GM19468 (cell line): ENCODE results near the gene LINC01488.

Experiments used
- ATAC-seq: cut with Tn5 transposase; IDR thresholded peaks from one replicate; pipeline ENCODE4 v1.9.1; 2021; ENCODE audit warnings: mild to moderate bottlenecking, moderate library complexity, moderate number of reproducible peaks; ENCODE audit not compliant: unreplicated experiment; ENCODE audit errors: extremely low read depth

The LINC01488 gene

DNA sequence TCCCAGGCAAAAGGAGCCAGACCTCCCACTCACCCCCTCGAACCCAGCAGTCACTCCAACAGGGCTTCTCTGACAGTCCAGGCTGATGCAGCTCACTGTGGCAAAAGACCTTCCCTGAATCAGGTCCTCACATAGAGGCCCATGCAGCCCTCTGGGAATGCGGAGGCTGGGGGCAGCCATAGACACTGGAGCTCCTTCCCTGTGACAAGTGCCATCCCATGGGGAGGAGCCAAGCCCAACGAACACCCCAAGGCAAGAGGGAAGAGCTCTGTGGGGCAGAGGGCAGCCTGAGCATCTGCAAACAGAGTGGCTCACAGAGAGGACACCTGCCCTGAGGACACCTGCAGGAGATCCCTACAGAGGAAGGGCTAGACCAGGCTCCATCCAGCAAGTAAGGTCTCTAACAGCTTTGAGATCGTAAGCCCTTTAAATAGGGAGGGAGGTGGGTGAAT is at the start of gene LINC01488:
LINC01488 (plus strand) TSS at position 271 of the 452 bp plus-strand sequence.
- ATAC-seq = no peak

DNA sequence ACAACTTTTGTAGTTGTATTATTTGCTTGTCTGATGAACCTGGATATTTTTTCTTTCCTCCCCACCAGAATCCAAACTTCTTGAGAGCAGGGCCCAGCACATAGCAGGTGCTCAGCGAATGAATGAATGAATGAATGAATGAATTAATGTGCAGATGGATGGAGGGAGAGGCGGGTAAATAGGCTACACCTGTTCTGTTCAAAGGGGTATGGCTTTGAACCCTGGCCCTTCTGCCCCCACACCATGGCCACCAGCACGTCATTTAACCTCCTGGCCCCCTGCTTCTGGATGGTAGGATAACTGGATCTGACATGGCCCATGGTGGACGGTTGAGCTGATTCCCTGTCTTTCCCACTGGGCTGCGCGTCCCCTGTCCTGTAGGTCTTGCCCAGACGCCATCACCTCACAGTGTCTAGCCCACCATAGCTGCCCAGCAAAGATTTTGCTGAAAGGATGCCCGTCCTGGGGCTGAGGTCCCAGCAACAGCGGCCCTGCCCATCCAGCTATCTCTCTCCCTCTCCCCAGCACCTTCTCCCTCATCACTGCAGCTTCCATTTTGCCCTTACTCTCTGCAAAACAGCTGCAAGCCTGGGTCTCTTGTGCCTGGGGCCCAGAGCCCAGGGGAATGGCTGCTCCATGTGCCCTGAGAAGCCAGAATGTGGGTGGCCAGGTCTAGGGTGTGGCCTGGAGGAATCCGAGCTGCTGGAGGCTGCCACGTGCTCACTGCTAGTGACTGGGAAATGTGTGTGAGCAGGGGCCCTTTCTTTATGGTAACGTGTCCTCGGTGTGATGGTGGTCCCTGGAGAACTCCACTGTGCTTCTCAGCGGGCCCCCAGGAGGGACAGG is 49.3 kb upstream of the LINC01488 start:
- ATAC-seq = no peak

DNA sequence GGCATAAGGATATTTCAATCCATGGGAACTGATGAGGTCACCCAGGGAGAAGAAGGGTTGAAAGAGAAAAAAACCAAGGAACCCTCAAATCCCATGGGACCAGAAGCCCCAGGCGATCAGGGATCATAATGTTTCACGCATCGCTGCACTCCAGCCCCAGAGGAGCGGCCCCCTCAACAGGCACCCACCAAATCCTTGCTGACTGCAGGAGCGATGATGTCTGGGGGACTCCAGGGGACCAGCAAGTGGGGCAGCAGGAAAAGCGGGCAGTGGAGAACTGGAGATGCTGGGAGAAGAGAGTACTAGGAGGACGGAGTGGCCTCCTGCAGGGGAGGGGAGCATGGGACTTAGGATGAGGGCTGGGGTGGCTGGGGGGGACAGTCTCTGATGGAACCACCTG is 47.7 kb upstream of the LINC01488 start:
- no peak for ATAC-seq

DNA sequence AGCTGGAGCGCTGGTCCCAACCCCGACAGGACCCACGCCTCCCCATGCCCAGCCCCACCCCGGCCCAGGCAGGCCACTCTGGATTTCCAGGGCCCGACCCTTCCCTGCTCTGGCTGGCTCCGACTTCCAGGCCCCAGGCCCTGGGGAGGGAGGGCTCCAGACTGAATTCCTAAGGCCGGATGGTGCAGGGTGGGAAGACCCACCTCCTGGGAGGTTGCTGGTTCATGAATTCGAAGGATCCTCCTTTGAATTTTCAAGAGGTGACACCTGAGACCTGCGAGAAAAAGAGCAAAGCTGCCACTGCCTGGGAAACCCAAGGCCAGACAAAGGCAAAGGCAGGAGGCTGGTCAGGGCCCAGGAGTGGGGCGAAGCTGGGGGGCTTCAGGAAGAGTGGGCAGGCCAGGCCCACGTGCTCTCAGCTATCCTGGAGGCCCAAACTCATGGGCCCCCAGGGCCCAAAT is 47.0 kb upstream of the LINC01488 start:
- ATAC-seq = no peak

DNA sequence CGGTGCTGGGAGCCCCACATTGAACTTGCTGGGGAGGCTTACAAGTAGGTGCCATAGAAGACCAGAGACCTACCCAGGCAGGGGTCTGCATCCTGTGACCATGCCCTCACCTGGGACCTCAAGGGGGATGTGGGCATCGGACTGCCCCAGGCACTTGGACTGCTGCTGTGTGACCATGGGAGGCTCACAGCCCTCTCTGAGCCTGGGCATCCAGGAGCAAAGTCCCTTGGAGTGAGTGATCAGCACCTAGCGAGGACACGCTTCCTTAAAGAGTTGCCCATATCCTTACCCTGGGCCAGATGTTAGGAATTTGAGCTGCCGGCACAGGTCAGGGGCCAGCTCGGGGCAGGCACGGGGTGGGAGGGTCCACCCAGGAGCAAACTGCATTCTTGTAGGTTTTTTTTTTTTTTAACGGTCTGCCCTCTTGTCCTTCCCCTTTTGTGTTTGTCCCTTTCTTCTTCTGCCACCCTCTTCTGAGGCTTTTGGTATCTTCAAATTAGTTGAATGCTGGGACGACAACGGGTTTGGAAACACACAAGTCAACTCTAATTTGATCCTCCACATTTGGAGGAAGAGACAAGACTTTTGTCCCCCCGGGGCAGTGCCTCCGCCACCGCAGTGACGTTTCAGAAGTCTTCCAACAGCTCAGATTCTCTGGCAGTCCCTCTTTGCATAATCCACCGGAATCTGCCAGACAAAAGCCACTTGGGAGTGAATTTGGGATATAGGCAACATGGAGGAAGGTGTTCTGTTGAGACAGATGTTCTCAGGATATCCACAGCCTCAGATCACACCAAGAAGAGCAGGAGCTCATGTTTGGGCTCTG is 46.1 kb upstream of the LINC01488 start:
- no peak for ATAC-seq

DNA sequence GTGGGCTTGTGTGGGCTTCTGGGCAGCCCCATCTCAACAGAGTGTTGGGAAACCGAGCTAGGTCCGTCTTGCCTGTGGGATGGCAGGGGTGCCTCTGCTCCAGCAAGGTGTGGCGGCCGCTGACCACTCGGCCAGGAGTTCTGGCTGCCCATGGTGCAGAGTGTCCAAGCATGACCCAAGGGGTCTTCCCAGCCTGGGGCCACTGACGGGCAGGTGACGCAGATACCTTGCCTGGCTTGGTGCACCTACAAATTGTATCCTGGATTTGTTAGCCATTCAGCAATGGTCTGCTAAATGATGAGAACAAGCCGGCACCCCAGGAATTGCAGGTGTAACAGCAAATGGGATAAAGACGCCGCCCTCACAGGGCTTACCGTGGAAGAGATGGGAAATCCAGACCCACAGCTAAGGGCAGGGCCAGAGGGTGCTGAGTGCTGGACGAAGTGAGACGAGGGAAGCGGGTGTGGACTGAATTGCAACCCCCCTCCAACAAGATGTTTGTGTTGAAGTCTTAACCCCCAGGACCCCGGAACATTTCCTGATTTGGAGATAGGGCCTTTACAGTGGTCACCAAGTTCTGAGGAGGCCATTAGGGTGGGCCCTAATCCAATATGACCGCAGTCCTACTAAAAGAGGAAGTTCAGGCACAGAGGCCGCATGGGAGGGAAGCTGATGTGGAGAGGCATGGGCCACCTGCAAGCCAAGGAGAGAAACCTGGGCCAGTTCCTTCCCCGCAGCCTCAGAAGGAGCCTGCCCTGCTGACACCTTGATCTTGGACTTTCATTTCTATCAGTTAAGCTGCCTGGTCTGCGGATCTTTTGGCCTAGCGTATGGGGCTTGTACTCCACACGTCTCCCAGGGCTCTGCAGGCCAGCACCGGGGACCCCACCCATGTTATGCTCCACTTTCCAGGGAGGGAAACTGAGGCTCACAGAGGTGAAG is 45.2 kb upstream of the LINC01488 start:
- no peak for ATAC-seq

DNA sequence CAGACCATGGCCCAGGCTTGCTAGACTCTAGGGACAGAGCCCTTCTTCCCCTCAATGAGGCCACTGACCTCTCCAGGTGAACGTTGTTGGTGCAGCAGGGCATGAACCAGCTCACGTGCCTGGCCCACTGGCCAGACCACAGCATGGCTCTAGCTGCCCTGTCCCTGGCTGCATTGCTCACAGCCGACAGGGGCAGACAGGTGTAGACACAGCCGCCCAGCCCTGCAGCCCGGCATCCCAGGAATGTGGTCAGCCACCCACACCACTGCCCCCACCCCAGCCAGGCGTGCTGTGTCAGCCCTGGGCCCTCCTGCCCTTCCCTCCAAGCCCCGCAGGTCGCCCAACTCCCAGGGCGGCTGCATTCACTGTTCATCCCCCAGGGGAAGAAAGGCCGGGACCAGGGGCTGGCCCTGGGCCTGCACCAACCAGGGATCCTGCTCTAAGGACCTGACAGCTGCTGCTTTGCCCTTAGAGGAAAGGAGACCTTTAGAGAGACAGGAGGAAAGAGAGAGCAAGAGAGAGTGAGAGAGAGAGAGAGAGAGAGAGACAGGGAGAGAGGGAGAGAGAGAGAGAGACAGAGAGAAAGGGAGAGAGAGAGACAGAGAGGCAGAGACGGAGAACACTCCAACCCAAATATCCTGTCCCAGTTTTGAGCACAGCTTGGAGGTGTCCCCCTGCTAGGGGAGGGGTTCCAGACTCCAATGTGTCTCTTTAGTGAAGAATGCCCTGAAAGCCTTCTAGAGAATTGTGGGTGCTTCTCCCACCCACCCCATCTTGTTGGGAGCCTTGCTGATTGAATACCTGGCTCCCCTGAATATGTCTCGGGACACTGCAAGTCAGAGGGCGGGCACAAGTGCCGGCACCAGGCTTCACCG is 44.2 kb upstream of the LINC01488 start:
- ATAC-seq = no peak

DNA sequence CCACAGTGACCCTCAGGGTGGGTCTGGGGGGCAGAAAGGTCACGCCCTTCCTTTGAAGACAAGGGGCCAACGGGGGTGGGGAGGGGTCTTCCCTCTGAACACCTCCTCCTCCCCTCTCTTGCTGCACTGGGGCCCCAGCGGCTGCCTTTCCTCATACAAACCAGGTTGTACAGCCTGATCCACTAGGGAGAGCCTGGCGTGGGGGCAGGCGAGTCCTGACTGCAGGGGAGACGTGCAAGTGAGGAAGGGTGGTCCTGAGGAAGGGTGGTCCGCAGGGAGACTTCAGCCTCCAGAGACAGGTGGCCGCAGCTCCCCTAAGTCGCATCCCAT is 43.6 kb upstream of the LINC01488 start:
- ATAC-seq = no peak

DNA sequence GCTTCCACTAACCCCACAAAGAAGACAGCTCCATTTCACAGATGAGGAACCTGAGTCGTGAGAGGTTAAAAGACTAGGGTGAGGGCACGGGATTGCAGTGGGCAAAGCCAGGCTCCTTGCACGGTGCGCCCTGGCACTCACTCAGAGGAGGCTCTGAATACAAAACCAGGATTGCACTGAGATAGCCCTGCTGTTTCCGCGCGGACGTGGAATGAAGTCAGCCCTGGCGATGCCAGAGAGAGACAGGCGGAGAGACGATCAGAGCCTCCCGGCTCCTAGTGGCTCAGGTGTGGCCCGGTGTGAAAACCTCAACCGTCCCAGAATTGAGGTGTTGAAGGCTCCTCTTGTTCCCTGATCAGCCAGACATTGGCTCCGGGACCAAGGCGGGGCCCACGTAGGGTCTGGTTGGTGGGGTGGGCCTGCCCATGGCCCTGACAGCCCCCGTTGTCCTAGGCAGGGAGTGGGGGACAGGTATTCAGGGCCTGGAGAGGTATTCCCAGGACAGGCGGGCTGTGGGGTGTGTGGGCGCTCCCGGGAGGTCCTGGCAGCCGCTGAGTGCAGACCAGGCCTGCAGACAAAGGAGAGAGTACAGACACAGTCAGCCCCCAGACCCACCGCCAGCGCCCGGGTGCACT is 43.1 kb upstream of the LINC01488 start:
- ATAC-seq = no peak

DNA sequence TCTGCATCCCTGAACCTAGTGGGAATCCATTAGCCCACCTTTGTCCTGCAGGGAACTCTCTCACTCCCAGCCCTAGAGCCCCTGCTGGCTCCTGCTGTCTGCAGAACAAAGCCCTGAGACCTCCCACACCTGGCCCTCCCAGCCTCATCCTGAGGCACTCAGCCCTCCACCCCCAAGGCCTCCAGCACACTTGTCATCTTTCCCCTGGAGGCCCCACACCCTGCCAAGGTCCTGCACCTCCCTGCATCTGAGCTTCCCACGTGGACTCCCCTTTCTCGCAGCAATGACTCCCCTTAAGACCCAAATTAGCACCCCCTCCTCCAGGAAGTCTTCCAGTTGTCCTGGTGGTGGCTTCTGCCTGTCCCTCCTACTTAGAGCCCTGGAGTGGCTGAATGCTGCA is 42.3 kb upstream of the LINC01488 start:
- ATAC-seq = no peak

DNA sequence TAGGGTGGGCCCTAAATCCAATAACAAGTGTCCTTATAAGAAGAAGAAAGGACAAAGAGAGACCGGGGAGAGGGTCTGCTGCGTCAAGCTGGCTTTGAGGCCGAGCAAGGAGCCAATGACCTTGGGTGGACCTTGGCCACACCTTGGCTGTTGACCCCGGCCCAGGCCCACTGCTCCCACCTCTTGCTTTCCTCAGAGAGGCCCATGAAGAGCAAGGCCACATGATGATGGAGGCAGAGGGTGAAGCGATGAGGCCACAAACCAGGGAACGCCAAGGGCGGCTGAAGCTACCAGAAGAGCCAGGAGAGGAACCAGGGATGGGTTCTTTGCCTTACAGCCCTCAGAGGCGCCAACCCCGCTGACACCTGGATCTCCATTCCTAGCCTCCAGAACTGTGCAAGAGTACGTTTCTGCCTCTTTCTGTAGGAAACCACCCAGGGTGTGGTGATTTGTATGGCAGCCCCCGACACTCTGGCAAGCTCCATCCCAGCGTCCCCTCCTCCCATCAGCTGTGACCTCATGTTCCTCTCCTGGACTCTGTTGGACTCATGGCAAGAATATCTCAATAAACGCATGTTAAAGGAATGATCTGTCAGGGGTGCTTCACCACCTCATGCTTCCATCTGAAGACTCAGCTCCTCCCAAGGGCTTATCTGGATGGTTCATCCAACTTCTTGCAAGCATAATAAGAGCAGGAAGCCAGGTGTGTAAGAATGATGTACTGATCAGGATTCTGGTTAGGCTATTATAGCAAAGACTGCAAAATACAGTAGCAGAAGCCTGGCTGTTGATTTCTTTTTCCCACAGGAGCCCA is 41.6 kb upstream of the LINC01488 start:
- ATAC-seq = no peak

DNA sequence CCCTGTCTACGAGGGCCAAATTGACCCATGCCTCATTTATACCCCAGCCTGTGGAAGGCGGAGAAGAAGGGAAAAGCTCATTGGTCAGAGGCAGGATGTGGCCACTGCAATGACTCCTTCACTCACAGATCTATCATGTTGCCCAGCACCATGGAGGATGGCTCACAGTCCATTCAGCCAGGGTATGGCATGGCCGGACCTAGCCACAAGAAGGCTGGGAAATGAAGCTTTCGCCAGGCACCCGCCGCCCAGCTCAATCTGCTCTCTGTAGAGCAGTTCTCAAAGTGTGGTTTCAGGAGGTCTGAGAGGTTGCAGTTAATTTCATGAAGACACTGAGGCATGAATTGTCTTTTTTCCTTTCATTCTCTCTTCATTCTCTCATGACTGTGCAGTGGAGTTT is 40.6 kb upstream of the LINC01488 start:
- ATAC-seq = no peak

DNA sequence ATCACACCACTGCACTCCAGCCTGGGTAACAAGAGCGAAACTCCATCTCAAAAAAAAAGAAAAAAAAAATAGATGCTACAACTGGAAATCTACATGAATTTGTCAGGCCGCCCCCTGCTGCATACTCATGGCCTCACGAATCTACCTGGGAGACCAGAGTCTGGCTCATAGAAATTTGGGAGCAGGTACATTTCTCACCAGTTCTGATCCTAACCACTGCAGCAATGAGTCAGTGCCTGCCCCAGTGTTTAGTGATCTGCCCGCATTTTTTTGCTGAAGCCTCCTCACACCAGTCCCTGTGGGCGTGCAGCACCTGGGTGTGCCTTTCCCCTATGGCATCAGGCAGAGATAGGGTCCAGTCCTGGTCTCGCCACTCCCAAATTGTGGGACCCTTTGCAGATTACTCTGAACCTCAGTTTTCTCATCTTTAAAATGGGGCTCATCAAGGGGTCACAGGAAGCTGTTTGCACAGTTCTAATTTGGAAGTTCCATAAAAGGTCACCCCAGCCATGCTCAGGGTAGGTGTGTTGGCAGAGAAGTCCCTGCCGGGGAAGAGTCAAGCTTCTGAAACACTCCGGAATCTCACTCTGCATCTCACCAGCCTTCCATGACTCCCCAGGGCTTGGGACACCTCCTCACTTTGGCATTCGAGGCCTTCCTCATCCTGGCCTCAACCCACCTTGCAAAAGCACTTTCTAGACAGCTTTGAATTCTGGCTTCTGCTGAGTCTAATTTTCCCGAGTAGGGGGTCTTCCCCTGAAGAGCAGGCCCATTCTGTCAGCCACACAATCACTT is 39.3 kb upstream of the LINC01488 start:
- ATAC-seq = no peak

DNA sequence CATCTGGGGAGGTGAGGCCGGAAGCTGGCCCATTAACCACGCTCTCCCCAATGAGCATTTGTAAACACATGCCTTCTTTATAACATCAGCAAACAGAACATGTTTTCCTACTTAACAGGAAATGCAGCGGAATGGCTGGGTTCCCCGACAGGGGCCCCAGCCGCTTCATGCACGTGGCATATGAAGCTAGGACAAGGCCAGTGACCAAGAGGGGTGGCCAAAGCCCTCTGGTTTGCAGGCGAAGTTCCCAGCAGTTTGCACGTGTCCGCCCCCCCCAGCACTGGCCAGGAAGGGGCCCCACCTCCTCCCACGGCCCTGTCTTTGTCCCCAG is 38.7 kb upstream of the LINC01488 start:
- ATAC-seq = no peak

DNA sequence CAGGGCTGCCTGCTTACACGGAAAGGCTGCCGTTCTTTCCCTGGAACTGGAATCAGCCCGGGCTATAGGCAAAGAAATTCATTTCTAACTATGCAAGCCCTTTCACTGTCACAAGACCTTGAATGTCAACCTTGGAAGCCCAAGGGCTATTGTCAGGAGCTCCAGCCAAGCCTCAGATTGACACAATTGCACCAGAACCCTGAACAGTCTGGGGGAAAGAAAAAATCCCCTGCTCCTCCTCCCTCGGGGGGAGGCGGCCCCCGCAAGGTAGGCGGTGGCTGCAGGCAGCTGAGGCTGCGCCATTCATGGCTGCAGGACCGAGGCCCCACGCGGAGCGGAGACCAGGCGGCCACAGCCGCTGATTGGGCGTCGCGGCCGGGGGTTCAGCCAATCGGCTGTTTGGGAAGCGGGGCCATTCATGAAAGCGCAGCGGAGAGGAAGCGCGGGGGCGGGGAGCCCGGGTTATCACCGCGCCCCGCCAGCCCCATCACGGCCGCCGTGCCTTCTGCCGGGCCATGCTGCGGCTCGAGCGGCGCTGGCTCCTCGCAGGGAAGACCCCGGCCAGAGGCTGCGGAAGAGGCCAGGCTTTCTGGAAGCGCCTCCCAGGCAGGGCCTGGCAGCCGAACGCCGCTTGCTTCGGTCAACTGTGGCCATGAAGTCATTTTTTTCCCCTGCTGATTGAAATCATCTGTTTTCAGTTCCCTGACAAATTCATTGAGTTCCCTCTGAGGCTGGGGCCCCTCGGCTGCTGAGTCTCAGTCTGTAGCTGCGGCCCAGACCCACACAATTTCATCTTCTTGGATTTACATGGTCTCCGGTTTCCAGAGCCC is 38.1 kb upstream of the LINC01488 start:
- peak; percentile 90 for ATAC-seq

DNA sequence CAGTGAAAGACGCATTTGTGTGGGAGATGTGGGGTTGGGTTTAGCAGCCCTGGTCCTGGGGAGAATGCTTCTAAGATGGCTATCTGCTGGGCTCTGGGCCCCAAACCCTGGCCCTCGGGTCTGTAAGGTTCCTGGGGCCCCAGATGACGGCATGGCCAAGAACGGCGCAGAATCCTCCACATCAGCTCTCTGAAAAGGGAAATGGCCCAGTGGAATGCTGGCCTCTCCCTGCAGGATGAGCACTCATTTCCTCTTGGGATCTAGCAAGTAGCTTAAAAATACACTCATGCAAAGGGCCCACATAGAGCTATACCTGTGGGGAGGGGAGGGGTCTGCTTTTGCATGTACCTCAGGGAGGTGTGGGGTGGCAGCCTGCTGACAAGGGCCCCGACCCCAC is 37.5 kb upstream of the LINC01488 start:
- no peak for ATAC-seq
